ENCODE results near the gene DCC. TPM values are rescaled to one million over a fixed set of nuclear protein-coding genes. Genes with fewer than 3 reads are reported as not detected.

Gene DCC
- total RNA-seq, 1 experiment from 2014 or later = not detected

DNA sequence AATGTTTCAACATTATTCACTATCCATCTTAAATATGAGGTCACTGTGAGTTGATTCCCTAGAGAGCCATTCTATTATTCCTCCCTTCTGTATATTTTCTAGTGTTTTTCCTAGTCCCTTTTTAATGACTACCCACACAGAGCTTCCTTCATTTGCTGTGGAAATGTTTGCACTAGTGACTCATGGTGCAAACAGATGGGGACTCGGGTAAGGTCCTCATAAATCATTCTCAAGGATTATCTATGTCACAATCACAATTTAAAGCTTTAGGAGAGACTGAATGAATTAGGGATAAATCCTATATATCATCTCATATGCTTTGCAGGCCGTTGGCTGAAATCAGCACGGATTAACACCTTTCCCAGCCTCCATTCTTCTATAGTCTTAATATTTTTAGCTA lies 159.6 kb downstream of the DCC start (continued):
- no peak for TF ChIP-seq EGR1 (IDR thresholded peaks at IDR 0.05; ENCODE audit: low read depth)
- TF ChIP-seq, protein P1, sequence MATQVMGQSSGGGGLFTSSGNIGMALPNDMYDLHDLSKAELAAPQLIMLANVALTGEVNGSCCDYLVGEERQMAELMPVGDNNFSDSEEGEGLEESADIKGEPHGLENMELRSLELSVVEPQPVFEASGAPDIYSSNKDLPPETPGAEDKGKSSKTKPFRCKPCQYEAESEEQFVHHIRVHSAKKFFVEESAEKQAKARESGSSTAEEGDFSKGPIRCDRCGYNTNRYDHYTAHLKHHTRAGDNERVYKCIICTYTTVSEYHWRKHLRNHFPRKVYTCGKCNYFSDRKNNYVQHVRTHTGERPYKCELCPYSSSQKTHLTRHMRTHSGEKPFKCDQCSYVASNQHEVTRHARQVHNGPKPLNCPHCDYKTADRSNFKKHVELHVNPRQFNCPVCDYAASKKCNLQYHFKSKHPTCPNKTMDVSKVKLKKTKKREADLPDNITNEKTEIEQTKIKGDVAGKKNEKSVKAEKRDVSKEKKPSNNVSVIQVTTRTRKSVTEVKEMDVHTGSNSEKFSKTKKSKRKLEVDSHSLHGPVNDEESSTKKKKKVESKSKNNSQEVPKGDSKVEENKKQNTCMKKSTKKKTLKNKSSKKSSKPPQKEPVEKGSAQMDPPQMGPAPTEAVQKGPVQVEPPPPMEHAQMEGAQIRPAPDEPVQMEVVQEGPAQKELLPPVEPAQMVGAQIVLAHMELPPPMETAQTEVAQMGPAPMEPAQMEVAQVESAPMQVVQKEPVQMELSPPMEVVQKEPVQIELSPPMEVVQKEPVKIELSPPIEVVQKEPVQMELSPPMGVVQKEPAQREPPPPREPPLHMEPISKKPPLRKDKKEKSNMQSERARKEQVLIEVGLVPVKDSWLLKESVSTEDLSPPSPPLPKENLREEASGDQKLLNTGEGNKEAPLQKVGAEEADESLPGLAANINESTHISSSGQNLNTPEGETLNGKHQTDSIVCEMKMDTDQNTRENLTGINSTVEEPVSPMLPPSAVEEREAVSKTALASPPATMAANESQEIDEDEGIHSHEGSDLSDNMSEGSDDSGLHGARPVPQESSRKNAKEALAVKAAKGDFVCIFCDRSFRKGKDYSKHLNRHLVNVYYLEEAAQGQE (IDR thresholded peaks at IDR 0.05; ENCODE audit: low read depth) = no peak
- TF ChIP-seq SP1 (IDR thresholded peaks at IDR 0.05; ENCODE audit: low read depth) = no peak
- no peak for TF ChIP-seq POLR2A (IDR thresholded peaks at IDR 0.05; ENCODE audit: borderline replicate concordance, extremely low read depth, insufficient read depth, insufficient read length)

DNA sequence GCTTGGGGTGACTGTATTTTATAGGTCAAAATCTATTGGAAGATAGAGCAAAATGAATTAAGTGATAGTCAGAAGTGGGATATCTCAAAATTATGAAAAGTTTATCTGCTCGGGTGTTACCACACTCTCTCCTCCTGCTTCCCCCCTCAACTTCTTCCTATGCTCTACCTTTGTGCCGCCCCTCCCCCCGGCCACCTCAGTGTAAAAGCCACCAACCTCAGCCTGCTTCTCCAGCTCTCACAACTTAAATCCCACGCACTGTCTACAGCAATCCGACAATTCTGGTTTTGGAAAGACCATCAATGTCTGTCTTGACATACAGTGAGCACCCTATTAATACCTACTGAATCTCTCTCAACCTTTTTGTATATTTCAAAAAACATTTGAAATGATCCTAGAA lies 164.6 kb downstream of the DCC start:
- TF ChIP-seq ELF1 (IDR thresholded peaks at IDR 0.05; ENCODE audit: borderline replicate concordance, low read depth) (no peak), TCF7L2 (IDR thresholded peaks at IDR 0.05; ENCODE audit: borderline replicate concordance, extremely low read depth, insufficient read depth, insufficient read length) (no peak), POLR2A (IDR thresholded peaks at IDR 0.05; ENCODE audit: borderline replicate concordance, extremely low read depth, insufficient read depth, insufficient read length) (no peak)
- TF ChIP-seq, protein P2, sequence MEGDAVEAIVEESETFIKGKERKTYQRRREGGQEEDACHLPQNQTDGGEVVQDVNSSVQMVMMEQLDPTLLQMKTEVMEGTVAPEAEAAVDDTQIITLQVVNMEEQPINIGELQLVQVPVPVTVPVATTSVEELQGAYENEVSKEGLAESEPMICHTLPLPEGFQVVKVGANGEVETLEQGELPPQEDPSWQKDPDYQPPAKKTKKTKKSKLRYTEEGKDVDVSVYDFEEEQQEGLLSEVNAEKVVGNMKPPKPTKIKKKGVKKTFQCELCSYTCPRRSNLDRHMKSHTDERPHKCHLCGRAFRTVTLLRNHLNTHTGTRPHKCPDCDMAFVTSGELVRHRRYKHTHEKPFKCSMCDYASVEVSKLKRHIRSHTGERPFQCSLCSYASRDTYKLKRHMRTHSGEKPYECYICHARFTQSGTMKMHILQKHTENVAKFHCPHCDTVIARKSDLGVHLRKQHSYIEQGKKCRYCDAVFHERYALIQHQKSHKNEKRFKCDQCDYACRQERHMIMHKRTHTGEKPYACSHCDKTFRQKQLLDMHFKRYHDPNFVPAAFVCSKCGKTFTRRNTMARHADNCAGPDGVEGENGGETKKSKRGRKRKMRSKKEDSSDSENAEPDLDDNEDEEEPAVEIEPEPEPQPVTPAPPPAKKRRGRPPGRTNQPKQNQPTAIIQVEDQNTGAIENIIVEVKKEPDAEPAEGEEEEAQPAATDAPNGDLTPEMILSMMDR (IDR thresholded peaks at IDR 0.05 in 2 of 3, conservative IDR thresholded peaks at IDR 0.05 in 1 of 3; ENCODE audit: borderline replicate concordance in 1 of 3, insufficient read depth in 1 of 3, low read depth in 2 of 3, low read length in 2 of 3) = no peak
- TF ChIP-seq, protein P1 (IDR thresholded peaks at IDR 0.05; ENCODE audit: low read depth) = no peak
- TF ChIP-seq, protein P3, sequence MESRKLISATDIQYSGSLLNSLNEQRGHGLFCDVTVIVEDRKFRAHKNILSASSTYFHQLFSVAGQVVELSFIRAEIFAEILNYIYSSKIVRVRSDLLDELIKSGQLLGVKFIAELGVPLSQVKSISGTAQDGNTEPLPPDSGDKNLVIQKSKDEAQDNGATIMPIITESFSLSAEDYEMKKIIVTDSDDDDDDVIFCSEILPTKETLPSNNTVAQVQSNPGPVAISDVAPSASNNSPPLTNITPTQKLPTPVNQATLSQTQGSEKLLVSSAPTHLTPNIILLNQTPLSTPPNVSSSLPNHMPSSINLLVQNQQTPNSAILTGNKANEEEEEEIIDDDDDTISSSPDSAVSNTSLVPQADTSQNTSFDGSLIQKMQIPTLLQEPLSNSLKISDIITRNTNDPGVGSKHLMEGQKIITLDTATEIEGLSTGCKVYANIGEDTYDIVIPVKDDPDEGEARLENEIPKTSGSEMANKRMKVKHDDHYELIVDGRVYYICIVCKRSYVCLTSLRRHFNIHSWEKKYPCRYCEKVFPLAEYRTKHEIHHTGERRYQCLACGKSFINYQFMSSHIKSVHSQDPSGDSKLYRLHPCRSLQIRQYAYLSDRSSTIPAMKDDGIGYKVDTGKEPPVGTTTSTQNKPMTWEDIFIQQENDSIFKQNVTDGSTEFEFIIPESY (IDR thresholded peaks at IDR 0.05; ENCODE audit: extremely low read depth, insufficient replicate concordance, low read length) = no peak
- POLR2A ChIA-PET = no interaction called here
- Histone ChIP-seq H3K4me3 (replicated peaks in 1 of 2; ENCODE audit: low read depth in 1 of 2, low read length in 2 of 2) (no peak overlapping the region), H4K20me1 (ENCODE audit: insufficient read depth) (no peaks in the 10 kb centered on the region), H3K9me2 (ENCODE audit: insufficient read depth) (no peaks in the 10 kb centered on the region), H3K36me3 (ENCODE audit: control insufficient read depth in 1 of 2, insufficient read depth in 2 of 2, low read length in 2 of 2) (no peaks in the 10 kb centered on the region), H2AFZ (ENCODE audit: low read depth, low read length, poor library complexity, severe bottlenecking) (no peak overlapping the region), H3K9ac (ENCODE audit: low read length) (no peak overlapping the region), H3K9me3 (ENCODE audit: control insufficient read depth in 1 of 2, insufficient read depth in 1 of 2, low read depth in 1 of 2, low read length in 2 of 2) (peaks cover 9% of the 10 kb centered on the region in 2 experiments; a peak in 2 of 4 replicates), H3K4me2 (ENCODE audit: low read length) (no peak overlapping the region), H3K27me3 (ENCODE audit: insufficient read depth, low read length) (no peaks in the 10 kb centered on the region), H3K79me2 (ENCODE audit: insufficient read depth, low read length) (no peaks in the 10 kb centered on the region), H3K4me1 (ENCODE audit: control insufficient read depth in 1 of 2, insufficient read depth in 2 of 2, low read length in 2 of 2) (no peaks in the 10 kb centered on the region), H3K27ac (ENCODE audit: low read depth, low read length) (no peak overlapping the region)
- ATAC-seq (no peak), DNase-seq (ENCODE audit: low read depth, low spot score) (no peak)
- RAD21 ChIA-PET (ENCODE audit: low non-redundant PET in 1 of 2, low total read pairs in 2 of 2, uncharacterized antibody in 2 of 2, unreplicated experiment in 2 of 2) = no interaction called here
- CTCF ChIA-PET = no interaction called here
- intact Hi-C loops (cut with micrococcal nuclease) = no loop called here
- BruUV-seq (replicated peaks) = no TSS peak

All from HCT116 (cell line).